NAMALWA (cell line): Measurements from ENCODE around the gene TRIM66.

Experiments
- DNase-seq: peaks from one replicate; pipeline ENCODE4 v3.0.0-alpha.2; 2015; ENCODE audit warnings: low spot score

Gene TRIM66

GRCh38 chr11:8654503-8654902, 28.0 kb downstream of the TRIM66 start:
- no peak for DNase-seq

DNA sequence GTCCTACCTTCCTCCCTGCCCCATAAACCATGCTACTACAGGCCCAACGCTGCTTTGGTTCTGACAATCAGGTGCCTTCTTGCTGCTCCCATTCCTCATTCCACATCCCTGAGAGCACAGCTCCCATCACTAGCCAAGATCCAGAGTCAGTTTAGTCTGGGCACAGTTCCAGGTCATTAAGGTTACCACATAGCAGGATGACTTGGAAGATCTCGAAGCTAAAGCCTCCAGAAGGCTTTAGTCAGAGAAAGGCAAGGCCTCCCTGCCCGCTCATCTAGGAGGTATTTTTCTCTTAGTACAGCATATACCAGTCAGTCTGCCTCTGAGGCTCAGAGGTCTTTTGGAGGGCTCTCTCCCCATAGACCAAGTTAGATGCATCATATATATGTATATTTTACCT, 30.3 kb downstream of the TRIM66 start:
- no peak for DNase-seq

- no peak for DNase-seq
Measured at GRCh38 chr11:8650401-8650990, 32.0 kb downstream of the TRIM66 start.

GRCh38 chr11:8649361-8649760, 33.1 kb downstream of the TRIM66 start:
- DNase-seq = no peak

- no peak for DNase-seq
Measured at GRCh38 chr11:8646873-8647272, 35.6 kb downstream of the TRIM66 start.

DNA sequence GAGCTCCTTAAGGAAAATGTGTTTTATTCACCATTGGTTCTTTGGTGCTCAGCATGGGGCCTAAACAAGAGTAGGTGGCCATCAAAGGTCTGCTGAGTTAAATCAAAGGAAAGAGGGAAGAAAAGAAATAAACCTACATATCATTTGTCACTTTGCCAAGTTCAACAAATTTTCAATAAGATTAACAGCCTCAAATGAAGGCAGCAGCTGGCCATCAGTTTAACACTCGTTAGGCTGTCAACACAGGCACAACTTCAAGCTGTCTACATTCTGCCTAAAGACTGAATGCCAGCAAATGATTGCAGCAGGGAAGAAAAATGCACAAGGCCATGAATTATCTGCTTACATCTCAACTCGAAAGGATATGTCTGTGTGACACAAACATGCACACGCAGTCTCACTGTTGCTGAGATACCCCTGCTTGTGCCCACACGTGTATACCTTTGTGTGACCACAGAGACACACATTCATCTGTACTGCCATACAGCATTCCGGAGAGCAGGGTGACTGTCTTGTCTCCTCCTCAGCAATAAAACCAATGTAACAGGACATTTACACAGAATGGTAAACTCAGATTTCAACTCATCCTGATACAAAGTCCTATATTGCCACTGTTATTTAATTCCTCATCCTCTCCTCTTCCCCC, 40.1 kb downstream of the TRIM66 start:
- no peak for DNase-seq

- DNase-seq = no peak
Measured at GRCh38 chr11:8641332-8641731, 41.1 kb downstream of the TRIM66 start.

DNA sequence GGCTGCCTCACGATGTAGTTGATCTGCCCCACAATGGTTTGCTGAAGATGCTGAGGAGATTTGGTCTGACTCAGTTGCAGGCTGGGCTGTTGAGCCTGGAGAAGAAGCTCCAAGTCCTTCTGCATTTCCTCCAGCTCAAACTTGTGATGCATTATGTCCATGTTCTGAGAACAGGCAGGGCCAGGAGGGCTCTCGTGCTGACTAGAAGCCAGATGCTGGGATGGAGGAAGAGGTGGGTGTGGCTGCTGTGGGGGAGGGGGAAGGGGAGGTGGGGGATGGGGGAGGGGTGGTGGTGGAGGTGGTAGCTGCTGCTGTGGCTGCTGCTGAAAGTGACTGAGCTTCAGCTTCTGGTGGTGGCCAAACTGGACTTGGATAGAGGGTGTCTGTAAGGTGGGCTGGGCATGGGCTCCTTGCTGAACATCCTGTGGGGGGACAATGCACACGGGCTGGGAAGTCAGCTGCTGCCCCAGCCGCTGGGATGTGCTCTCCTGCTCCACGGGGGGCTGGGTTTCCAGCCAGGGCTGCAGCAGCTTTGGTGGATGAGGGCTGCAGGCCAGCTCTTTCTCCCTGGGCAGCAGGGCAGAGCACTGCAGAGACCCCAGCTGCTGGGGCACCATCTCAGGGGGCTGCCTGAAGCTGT, 42.1 kb downstream of the TRIM66 start:
- DNase-seq = no peak

DNA sequence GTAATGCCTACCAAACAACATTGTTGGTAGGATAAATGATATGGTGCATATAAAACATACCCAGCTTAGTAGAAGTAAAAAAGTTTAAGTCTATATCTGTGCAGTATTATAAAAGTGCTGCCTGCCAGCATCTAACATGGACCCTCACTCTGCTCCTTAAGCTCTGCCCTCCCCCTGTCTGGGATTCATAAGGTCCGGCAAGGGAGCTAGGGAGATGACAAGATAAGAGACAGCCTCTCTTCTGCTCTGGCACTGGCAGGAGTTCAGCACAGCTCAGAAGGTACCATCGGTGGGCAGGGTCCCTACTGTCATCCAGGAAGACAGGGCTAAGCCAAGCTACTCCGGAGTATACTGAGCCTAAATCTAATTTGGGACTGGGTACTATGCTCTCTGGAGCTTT, 42.8 kb downstream of the TRIM66 start:
- no peak for DNase-seq

DNA sequence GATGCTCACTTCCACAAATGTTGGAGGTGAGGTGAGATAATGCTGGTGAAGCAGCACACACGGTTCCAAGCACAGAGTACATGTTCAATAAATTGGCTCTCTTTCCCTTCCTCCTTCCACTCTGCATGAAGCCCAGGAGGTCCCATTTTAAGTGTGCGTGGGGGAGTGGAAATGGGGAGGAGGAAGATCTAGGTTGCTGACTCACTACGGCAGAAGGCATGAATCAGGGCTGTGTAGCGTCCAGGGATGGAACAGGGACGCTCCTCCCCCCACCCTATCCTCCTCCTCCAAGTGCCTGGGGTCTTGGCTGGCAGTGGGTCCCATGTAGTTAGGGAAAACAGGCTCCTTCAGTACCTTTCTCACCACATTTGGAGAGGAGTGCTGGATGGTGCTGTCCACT, 44.2 kb downstream of the TRIM66 start:
- DNase-seq = no peak

- DNase-seq = no peak
Measured at GRCh38 chr11:8636127-8636526, 46.3 kb downstream of the TRIM66 start.

- DNase-seq = no peak
Measured at GRCh38 chr11:8634498-8634897, 48.0 kb downstream of the TRIM66 start.

- DNase-seq = no peak
Measured at GRCh38 chr11:8631395-8632118, 50.9 kb downstream of the TRIM66 start.

DNA sequence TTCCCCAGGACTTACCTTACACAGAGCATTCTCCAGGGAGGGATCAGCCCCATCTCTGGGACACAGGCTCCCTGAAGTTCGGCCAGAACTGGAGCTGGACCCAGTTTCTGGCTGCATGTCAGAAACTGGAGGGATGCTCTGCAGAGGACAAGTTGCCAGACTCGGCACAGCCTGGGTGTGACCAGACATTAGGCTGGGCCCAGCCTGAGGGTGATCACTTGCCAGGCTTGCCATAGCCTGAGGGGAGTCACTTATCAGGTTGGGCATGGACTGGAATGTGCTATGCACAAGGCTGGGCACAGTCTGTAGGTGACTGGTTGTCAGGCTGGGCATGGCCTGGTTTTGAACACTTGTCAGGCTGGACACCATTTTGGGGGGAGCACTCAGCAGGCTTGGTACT, 57.8 kb downstream of the TRIM66 start:
- DNase-seq = no peak

GRCh38 chr11:8621147-8621546, 61.3 kb downstream of the TRIM66 start:
- no peak for DNase-seq

DNA sequence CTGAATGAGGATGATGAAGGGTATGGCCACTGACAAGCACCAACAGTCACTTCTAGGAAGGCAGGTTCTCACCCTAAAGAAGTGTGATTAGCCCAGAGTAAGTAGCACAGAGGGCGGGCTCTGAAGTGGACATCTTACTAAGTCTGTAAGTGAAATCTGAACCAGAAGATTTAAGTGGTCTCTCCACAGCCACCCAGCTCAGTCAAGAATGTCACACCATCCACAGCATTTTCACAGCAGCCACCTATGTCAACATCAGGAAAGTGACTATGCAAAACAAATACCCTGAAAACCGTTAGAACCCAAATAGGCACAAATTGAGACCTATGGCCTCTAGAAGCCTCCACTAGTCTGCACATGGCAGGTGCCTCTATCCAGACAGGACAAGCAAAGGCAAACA, 65.4 kb downstream of the TRIM66 start:
- DNase-seq = no peak

- no peak for DNase-seq
Measured at GRCh38 chr11:8615291-8616032, 67.0 kb downstream of the TRIM66 start.

DNA sequence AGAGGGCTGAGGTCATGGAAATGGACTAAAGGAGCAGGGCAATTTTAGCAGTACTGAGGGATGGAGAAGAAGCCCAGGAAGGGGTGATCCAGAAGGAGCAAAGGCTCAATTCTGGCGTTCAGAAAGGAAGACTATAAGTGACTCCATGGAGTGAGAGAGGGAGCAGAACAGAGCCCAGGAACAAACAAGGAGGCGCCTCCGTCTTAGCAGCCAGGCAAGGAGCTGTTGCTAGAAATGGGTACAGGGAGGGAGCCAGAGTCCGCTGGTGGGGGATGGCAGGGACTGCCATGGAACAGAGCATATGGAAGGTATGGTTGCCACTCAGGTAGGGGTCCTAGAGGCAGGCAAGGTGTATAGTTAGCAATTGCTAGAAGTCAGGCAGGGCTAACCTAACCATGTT, 68.0 kb downstream of the TRIM66 start:
- DNase-seq = no peak

DNA sequence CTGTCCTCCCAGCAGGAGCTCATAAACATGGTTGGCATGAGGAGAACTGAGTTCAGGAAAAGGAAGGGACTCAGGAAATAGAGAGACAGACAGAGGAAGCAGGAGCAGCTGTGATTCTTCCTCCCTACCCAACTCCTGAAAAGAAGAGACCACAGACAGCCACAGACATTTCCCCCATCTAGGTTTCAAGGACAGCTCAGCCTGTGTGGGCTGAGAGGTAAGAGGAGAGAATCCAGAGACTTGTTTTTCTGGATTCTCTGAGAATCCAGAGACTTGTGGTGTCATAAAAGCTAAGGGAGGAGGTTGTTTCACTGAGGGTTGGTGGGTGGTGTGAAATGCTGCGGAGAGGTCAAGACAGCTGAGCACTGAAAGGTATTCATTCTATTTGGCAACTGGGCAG, 69.4 kb downstream of the TRIM66 start:
- DNase-seq = no peak

GRCh38 chr11:8612522-8612921, 69.9 kb downstream of the TRIM66 start:
- no peak for DNase-seq

DNA sequence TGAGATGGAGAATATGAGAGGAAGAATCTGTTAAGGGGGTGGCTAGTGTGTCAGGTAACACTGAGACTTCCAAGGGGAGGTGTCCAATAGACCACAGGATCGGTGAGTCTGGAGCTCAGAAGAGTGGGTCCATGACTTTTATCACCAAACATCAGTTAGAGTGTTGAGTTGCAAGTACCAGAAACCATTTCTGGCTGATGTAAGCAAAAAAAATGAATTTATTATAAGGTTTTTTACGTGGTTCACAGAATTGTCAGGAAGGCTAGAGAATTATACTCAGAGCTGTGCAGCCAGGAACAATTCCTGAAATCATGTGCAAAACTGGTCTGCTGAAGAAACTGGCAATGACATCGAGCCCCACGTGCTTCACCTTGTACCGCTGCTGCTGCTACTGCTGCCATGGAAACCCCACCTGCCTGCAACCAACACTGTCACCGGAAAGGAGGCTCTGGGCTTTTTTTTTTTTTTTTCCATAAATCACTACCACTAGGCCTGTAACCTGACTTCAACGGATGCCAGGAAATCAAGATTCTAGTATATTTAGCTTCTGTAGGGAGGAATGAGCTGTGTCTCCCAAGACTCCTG, 71.8 kb downstream of the TRIM66 start:
- DNase-seq = no peak

GRCh38 chr11:8608652-8609051, 73.8 kb downstream of the TRIM66 start:
- no peak for DNase-seq
